ENCODE data around the gene TAPBP. TPM values are rescaled to one million over a fixed set of nuclear protein-coding genes. Genes with fewer than 3 reads are reported as not detected.
"Not testable (repeated sequence)": the region's sequence is repeated elsewhere in the genome, so short reads cannot be mapped to it uniquely, and the experiment has no call there.

The TAPBP gene
- total RNA-seq, 4 donors from 2014 or later = 73.4 to 324 (median 204) TPM

- peak within 1 kb of the TSS; percentile 66 to 84 (median 71) for H3K4me3 ChIP-seq
- H3K27ac ChIP-seq = peak within 1 kb of the TSS; percentile 88 to 97 (median 90)
- H3K27me3 ChIP-seq = no peaks in the 10 kb centered on the region
- peaks cover 0 to 40% (median 0%) of the 10 kb centered on the region in 3 donors for H3K36me3 ChIP-seq
- H3K4me1 ChIP-seq = peaks cover 0 to 56% (median 21%) of the 10 kb centered on the region in 4 donors
- peak; percentile 70 to 88 for TF ChIP-seq POLR2A (IDR thresholded peaks at IDR 0.05)
- TF ChIP-seq CTCF (IDR thresholded peaks at IDR 0.05) = peak in 5 of 6 experiments; percentile 46 to 65 (median 52)
- no peaks in the 10 kb centered on the region for H3K9me3 ChIP-seq
- DNase-seq = peak; percentile 87 to 91 (median 90)
Measured at GRCh38 chr6:33276864-33277662, 36.8 kb downstream of the TAPBP start, which contains the start of gene B3GALT4. B3GALT4 (plus strand) TSS chr6:33277123; CDS start chr6:33277420, 297 bp downstream.

- Histone ChIP-seq H3K36me3 (peaks cover 0 to 40% (median 0%) of the 10 kb centered on the region in 3 donors), H3K27ac (peak overlapping the region; percentile 88 to 97 (median 90)), H3K27me3 (no peaks in the 10 kb centered on the region), H3K4me3 (peak overlapping the region; percentile 66 to 84 (median 71)), H3K9me3 (no peaks in the 10 kb centered on the region), H3K4me1 (peaks cover 0 to 56% (median 21%) of the 10 kb centered on the region in 4 donors)
- TF ChIP-seq POLR2A (IDR thresholded peaks at IDR 0.05) (no peak), CTCF (IDR thresholded peaks at IDR 0.05) (no peak)
- DNase-seq = no peak
Measured at GRCh38 chr6:33276581-33276863, 37.4 kb downstream of the TAPBP start.

GRCh38 chr6:33275795-33276580 lies 37.9 kb downstream of the TAPBP start:
- not testable (repeated sequence) for DNase-seq, H3K9me3 ChIP-seq, H3K27me3 ChIP-seq
- H3K27ac ChIP-seq = peak overlapping the region; percentile 88 to 97 (median 90)
- H3K36me3 ChIP-seq = peaks cover 0 to 40% (median 0%) of the 10 kb centered on the region in 3 donors
- H3K4me3 ChIP-seq = peak overlapping the region in 2 of 4 donors; percentile 66 to 84
- peaks cover 0 to 57% (median 21%) of the 10 kb centered on the region in 4 donors for H3K4me1 ChIP-seq

GRCh38 chr6:33273924-33274902 lies 39.7 kb downstream of the TAPBP start:
- Histone ChIP-seq H3K36me3 (peaks cover 0 to 32% (median 0%) of the 10 kb centered on the region in 3 donors), H3K27ac (peak overlapping the region in 1 of 4 donors; percentile 38), H3K9me3 (no peaks in the 10 kb centered on the region), H3K4me3 (peak overlapping the region in 1 of 4 donors; percentile 2), H3K4me1 (peaks cover 0 to 71% (median 21%) of the 10 kb centered on the region in 4 donors), H3K27me3 (no peaks in the 10 kb centered on the region)
- TF ChIP-seq POLR2A (IDR thresholded peaks at IDR 0.05) (no peak), CTCF (IDR thresholded peaks at IDR 0.05) (no peak)
- no peak for DNase-seq

- H3K9me3 ChIP-seq = no peaks in the 10 kb centered on the region
- H3K4me3 ChIP-seq = peak overlapping the region in 3 of 4 donors; percentile 69 to 77 (median 70)
- no peaks in the 10 kb centered on the region for H3K27me3 ChIP-seq
- no peak for DNase-seq
- no peak for TF ChIP-seq CTCF (IDR thresholded peaks at IDR 0.05)
- peaks cover 0 to 66% (median 20%) of the 10 kb centered on the region in 4 donors for H3K4me1 ChIP-seq
- H3K36me3 ChIP-seq = peaks cover 0 to 38% (median 0%) of the 10 kb centered on the region in 3 donors
- peak overlapping the region in 3 of 4 donors; percentile 83 to 95 (median 90) for H3K27ac ChIP-seq
Measured at GRCh38 chr6:33273129-33273923, 40.6 kb downstream of the TAPBP start.

All from Peyer's patch (tissue), 4 donors.